Subcutaneous abdominal adipose tissue (tissue), 5 donors: ENCODE measurements around the gene A1BG.

ENCODE experiments used
- H3K27ac ChIP-seq: one replicate; pipeline ENCODE4 v1.7.0; 2013; ENCODE audit warnings: low read depth, mild to moderate bottlenecking, inconsistent platforms, low read length, moderate library complexity
- H3K27me3 ChIP-seq, 5 donors: one replicate each; pipeline ENCODE4 v1.7.0; 2013; ENCODE audit warnings: low read length in 5 of 5, inconsistent platforms in 1 of 5; ENCODE audit not compliant: control insufficient read depth in 5 of 5, insufficient read depth in 4 of 5
- H3K36me3 ChIP-seq, 5 donors: one replicate each; pipeline ENCODE4 v1.7.0; 2013; ENCODE audit warnings: low read length in 5 of 5; ENCODE audit not compliant: control insufficient read depth in 5 of 5, insufficient read depth in 5 of 5
- H3K4me1 ChIP-seq, 5 donors: one replicate each; pipeline ENCODE4 v1.7.0; 2013; ENCODE audit warnings: low read length in 5 of 5, mild to moderate bottlenecking in 3 of 5, moderate library complexity in 1 of 5; ENCODE audit not compliant: control insufficient read depth in 5 of 5, insufficient read depth in 5 of 5
- H3K4me3 ChIP-seq, 5 donors: one replicate each; pipeline ENCODE4 v1.7.0; 2013; ENCODE audit warnings: low read length in 5 of 5, low read depth in 1 of 5
- H3K9ac ChIP-seq, 5 donors: one replicate each; pipeline ENCODE4 v1.7.0; 2013; ENCODE audit warnings: low read length in 5 of 5, mild to moderate bottlenecking in 4 of 5, moderate library complexity in 3 of 5
- H3K9me3 ChIP-seq, 5 donors: one replicate each; pipeline ENCODE4 v1.7.0; 2013; ENCODE audit warnings: low read length in 5 of 5; ENCODE audit not compliant: control insufficient read depth in 5 of 5
- donor health status: healthy.
- donor health status: healthy.
- donor health status: healthy.
- donor health status: healthy.
- donor health status: healthy.

A1BG gene

DNA sequence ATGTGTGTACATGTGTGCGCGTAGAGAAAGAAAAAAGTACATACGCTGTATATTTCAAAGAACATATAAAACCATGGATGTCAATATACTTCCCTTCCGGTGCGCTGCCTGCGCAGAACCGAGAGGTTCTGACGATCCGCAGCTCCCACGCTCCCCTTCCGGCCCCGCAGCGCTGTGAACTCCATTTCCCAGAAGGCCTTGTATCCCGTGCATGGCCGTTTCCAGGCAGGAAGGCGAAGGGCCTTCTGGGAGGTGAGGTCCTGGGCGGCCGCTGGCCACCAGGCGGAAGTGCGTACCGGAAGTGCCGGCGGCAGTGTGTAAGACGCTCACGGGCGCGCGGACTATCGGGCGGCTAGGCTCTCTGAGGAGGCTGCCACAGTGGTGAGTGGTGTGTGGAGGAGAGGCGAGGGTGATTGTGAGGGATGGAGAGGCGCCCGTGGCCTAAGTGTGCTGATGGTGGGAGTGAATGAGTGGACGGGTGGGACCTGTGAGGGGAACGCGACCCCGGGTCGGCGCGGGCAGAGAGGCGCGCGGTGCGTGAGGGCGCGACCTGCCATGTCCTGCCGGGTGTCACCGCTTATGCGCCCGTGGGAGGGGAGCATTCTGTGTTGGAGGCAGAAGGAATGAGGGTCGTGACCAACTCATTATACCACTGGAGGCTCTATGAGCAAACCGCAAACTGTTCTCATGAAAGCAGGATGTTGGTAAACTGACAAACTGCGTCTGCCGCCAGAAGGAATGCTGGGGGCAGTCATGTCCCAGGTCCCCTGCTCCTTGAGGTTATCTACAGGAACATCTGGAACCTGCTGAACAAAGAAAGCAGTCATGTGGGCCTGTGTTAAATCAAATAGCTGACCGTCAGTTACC is 48.0 kb downstream of the A1BG start, which contains the start of gene ERVK3-1:
Gene ERVK3-1 (plus strand): TSS at position 313 of the 867 bp plus-strand sequence. CDS start 6,792 bp downstream, outside the sequence.
- H3K27me3 ChIP-seq: peaks cover 0 to 3% (median 0%) of the 10 kb centered on the region in 5 donors
- peaks cover 0 to 2% (median 0%) of the 10 kb centered on the region in 5 donors for H3K9me3 ChIP-seq
- H3K36me3 ChIP-seq: peaks cover 16 to 28% (median 18%) of the 10 kb centered on the region in 5 donors

DNA sequence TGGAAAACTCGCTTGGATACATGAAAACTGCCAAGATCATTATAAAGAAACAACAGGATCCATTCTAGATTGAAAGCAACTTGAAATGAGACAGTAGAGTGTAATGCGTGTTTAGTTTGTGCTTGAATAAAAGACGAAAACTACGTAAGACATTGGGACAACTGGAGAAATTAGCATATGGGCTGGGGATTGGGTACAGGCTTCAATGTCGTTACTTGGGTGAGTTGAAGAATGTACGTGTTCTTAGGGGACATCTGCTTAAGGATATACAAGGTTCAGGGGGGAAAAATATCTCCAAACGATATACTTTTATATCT is 48.6 kb downstream of the A1BG start:
- Histone ChIP-seq H3K27me3 (peaks cover 0 to 3% (median 0%) of the 10 kb centered on the region in 5 donors), H3K4me1 (peaks cover 10 to 26% (median 16%) of the 10 kb centered on the region in 5 donors), H3K36me3 (peaks cover 16 to 33% (median 23%) of the 10 kb centered on the region in 5 donors), H3K9ac (peak overlapping the region; percentile 17 to 96 (median 87)), H3K9me3 (peaks cover 0 to 6% (median 0%) of the 10 kb centered on the region in 5 donors), H3K27ac (peak overlapping the region; percentile 89), H3K4me3 (peak overlapping the region; percentile 78 to 99 (median 98))

More for the DNA sequence above, 48.0 kb downstream of the A1BG start, which contains the start of gene ERVK3-1:
- Histone ChIP-seq H3K9ac (peak within 1 kb of the TSS; percentile 82 to 96 (median 92)), H3K4me1 (peaks cover 10 to 26% (median 16%) of the 10 kb centered on the region in 5 donors), H3K4me3 (peak within 1 kb of the TSS; percentile 96 to 99 (median 98)), H3K27ac (peak within 1 kb of the TSS; percentile 89)

DNA sequence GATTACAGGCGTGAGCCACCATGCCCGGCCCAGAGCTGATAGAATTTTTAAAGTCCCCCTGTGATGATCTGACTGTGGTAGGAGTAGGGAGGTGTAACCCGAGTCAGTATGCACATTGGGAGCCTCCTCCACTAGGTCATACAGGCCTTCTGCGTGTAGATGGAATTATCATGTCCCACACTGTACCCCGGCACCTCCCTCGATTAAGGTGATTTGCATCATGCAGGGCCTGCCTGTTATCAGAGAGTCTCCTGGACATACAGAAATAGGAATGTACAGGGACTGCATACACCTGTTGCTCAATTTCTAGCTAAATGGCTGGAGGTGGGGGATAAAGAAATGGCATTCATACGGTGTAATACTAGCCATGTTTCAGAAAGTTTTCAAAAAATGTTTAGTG is 49.0 kb downstream of the A1BG start:
- Histone ChIP-seq H3K27me3 (peaks cover 0 to 3% (median 0%) of the 10 kb centered on the region in 5 donors), H3K4me3 (peak overlapping the region in 4 of 5 donors; percentile 78 to 99 (median 97)), H3K27ac (peak overlapping the region; percentile 89), H3K9ac (peak overlapping the region in 2 of 5 donors; percentile 92 to 96), H3K36me3 (peaks cover 12 to 33% (median 23%) of the 10 kb centered on the region in 5 donors), H3K4me1 (peaks cover 10 to 26% (median 16%) of the 10 kb centered on the region in 5 donors), H3K9me3 (peaks cover 0 to 6% (median 0%) of the 10 kb centered on the region in 5 donors)

DNA sequence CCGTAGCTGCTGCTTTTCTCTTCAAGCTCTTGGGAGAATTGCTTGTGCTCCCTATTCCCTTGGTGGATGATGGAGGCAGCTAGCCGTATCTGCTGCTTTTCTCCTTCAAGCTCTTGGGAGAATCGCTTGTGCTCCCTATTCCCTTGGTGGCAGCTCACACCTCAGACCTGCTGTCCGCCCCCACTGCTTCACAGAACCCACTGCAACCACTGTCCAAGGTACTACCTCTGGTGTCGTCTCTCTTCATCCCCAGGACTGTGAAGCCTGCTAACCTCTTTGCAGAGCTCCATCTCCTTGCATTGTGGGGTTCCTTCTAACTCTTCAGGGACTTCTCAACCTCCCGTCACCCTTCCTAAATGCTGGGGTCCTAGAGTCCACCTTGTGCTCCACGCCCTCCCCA is 52.7 kb downstream of the A1BG start:
- peaks cover 0 to 31% (median 22%) of the 10 kb centered on the region in 5 donors for H3K36me3 ChIP-seq
- H3K27me3 ChIP-seq: peaks cover 0 to 3% (median 0%) of the 10 kb centered on the region in 5 donors
- peaks cover 6 to 10% (median 7%) of the 10 kb centered on the region in 5 donors for H3K4me1 ChIP-seq
- H3K9me3 ChIP-seq: peaks cover 3 to 11% (median 7%) of the 10 kb centered on the region in 5 donors
- H3K27ac ChIP-seq: no peak overlapping the region
- no peak overlapping the region for H3K9ac ChIP-seq
- H3K4me3 ChIP-seq: no peak overlapping the region

DNA sequence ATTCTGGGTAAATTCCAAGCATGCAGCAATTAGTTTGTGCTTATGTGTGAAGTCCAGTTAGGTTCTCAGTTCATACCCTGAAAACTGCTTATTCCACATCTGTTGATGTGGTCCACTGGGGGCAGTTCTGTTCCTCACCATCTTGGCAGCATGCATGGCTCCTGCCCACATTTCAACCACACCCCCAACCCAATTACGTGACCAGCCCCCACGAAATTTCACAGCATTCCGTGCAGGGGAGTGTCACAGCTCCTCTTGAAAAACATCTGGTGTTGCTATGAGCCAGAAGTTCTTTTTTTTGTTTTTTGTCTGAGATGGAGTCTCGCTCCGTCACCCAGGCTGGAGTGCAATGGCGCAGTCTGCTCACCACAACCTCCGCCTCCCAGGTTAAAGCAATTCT is 57.2 kb downstream of the A1BG start:
- H3K9me3 ChIP-seq: peaks cover 9 to 49% (median 39%) of the 10 kb centered on the region in 5 donors
- H3K36me3 ChIP-seq: peaks cover 9 to 71% (median 60%) of the 10 kb centered on the region in 5 donors

More for the DNA sequence above, 57.2 kb downstream of the A1BG start:
- H3K9ac ChIP-seq: no peak overlapping the region
- H3K27me3 ChIP-seq: no peaks in the 10 kb centered on the region
- no peak overlapping the region for H3K27ac ChIP-seq
- no peaks in the 10 kb centered on the region for H3K4me1 ChIP-seq
- H3K4me3 ChIP-seq: no peak overlapping the region
